Neural progenitor cell (in vitro differentiated cells): ENCODE data around the gene TNNI2.

Experiments used
- EZH2 ChIP-seq: fragments of 200-600 bp; sonication (generic); IDR thresholded peaks from 2 replicates; pipeline ENCODE4 v1.6.1; 2017; ENCODE audit warnings: antibody characterized with exemption, mild to moderate bottlenecking, moderate library complexity
- EZH2phosphoT487 ChIP-seq: fragments of 200-600 bp; sonication (generic); IDR thresholded peaks from 2 replicates; pipeline ENCODE4 v1.6.1; 2017; ENCODE audit warnings: antibody characterized with exemption
- TF ChIP-seq, protein P1 (sequence below): fragments of 200-600 bp; sonication (generic); IDR thresholded peaks from 2 replicates; pipeline ENCODE4 v1.5.1; 2017; ENCODE audit warnings: antibody characterized with exemption, mild to moderate bottlenecking

DNA sequence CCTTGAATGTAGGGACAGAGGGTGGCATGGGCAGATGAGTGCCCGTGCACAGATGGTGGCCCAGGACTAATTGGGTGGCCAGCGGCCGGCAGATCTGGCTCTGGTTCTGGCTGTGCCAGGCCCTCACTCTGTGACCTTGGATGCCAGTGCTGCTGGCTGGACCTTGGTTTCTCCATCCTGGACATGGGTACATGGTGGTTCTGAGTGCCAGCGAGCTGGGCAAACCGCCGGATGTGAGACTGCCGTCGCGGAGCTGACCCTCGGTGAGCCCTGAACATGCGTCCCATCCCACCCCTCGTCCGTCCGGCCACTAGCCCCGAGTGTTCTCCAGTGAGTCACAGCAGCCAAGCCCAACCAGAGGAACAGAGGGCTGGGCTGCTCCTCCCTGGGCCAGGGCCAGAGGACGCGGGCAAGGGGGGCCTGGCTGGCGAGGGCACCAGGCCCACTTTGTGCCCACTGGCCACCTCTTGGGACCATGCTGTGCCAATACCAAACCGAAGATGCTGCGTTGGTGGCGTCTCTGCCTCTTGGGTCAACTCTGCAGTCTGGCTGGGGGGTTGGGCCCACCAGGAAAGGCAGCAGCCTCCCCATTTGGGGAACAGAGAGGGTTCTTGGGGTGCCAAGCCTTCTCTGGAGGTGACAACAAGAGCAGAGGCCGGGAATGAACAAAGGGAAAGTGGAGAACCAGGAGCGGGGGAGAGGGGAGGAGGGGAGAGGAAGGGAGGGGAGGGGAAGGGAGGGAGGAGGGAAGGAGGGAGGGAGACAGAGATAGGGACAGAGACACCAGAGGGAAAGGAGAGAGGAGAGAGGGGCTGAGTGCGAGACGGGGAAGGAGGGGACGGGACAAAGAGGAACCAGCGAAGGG is 24.8 kb downstream of the TNNI2 start:
- TF ChIP-seq, protein P1, sequence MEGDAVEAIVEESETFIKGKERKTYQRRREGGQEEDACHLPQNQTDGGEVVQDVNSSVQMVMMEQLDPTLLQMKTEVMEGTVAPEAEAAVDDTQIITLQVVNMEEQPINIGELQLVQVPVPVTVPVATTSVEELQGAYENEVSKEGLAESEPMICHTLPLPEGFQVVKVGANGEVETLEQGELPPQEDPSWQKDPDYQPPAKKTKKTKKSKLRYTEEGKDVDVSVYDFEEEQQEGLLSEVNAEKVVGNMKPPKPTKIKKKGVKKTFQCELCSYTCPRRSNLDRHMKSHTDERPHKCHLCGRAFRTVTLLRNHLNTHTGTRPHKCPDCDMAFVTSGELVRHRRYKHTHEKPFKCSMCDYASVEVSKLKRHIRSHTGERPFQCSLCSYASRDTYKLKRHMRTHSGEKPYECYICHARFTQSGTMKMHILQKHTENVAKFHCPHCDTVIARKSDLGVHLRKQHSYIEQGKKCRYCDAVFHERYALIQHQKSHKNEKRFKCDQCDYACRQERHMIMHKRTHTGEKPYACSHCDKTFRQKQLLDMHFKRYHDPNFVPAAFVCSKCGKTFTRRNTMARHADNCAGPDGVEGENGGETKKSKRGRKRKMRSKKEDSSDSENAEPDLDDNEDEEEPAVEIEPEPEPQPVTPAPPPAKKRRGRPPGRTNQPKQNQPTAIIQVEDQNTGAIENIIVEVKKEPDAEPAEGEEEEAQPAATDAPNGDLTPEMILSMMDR = no peak
- TF ChIP-seq EZH2phosphoT487 (no peak), EZH2 (no peak)
